ENCODE measurements around the gene NANP. TPM values are rescaled to one million over a fixed set of nuclear protein-coding genes. Genes with fewer than 3 reads are reported as not detected.
A peak's percentile ranks its signal among the peaks of the same experiment; 100 is the strongest.

Gene NANP
- total and polyA plus RNA-seq, 2 of the 13 experiments (the other 11 are each of a cell fraction or from before 2014, with no cell fraction given), result 8.9 to 21.5 TPM

DNA sequence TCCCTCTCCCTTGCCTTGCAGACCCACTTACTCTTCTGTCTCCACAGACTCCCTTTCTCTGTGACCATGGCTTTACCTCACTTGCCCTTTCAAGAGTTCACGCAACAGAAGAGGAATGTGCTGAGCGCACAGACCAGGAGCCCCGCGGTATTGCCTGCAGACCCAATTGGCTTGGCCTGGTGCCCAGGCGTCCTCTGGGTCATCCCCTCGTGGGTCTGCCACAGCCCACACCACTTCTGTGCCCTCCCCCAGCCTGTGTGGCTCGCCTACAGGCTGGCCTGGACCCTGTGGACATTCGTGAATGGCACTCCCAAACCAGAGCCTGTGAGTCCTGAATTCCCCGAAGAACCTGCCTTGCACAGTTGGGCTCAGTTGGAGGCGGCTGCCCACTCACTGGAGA, 23.2 kb downstream of the NANP start:
- 49% methylated on average over 10 of the region's 10 CpGs for WGBS (ENCODE audit: low lambda C conversion rate)
- Histone ChIP-seq H3K9ac (ENCODE audit: insufficient read depth, low read depth, low read length) (no peak overlapping the region), H3K27me3 (ENCODE audit: control insufficient read depth in 1 of 2, insufficient read depth in 2 of 2, low read length in 2 of 2) (no peaks in the 10 kb centered on the region), H3K27ac (ENCODE audit: extremely low read length, insufficient read depth, low read length) (no peak overlapping the region), H3K4me1 (ENCODE audit: insufficient read depth, low read length) (peaks cover 46% of the 10 kb centered on the region), H3K36me3 (replicated peaks in 1 of 2; ENCODE audit: control insufficient read depth in 1 of 2, insufficient read depth in 2 of 2, low read length in 2 of 2) (no peaks in the 10 kb centered on the region), H2AFZ (ENCODE audit: low read length) (no peak overlapping the region), H3K4me2 (ENCODE audit: low read depth, low read length) (peak overlapping the region; percentile 2; the same call in 1 of the 2 replicates), H3K9me3 (ENCODE audit: low read length) (no peaks in the 10 kb centered on the region), H3K4me3 (replicated peaks in 1 of 3; ENCODE audit: insufficient read depth in 1 of 3, low read depth in 2 of 3, low read length in 3 of 3) (no peak overlapping the region), H3K79me2 (ENCODE audit: insufficient read depth, low read length) (no peaks in the 10 kb centered on the region), H4K20me1 (ENCODE audit: insufficient read depth, low read length) (no peaks in the 10 kb centered on the region)
- peak; percentile 26 for FAIRE-seq
- ChIA-PET CTCF (ENCODE audit: low intra/inter-chr PET ratio, low total read pairs) (no interaction called here), POLR2A (no interaction called here)
- peak; percentile 59 for DNase-seq (ENCODE audit: low spot score)
- intact Hi-C loops (cut with micrococcal nuclease; ENCODE audit: unreplicated experiment) (no loop called here), in situ Hi-C loops (cut with HindIII; ENCODE audit: extremely low pct_ligation_motif_present, low pct_unique_long_range_greater_than_20kb) (no loop called here)
- ATAC-seq, result peak; percentile 49
- no TSS peak for BruUV-seq (replicated peaks)
- TF ChIP-seq ZNF572 (CRISPR knock-in tag; IDR thresholded peaks at IDR 0.05) (peak; percentile 47; the same call in 1 of the 2 replicates), ZNF253 (CRISPR knock-in tag; IDR thresholded peaks at IDR 0.05; ENCODE audit: borderline replicate concordance) (0 out of 2 replicates have a peak, but pooled peaks have one; percentile 31), RXRA (CRISPR knock-in tag; IDR thresholded peaks at IDR 0.05) (peak; percentile 74), ZNF30 (CRISPR knock-in tag; IDR thresholded peaks at IDR 0.05) (0 out of 2 replicates have a peak, but pooled peaks have one; percentile 53), ZFP36 (IDR thresholded peaks at IDR 0.05; ENCODE audit: borderline replicate concordance, low read depth, low read length, partially characterized antibody) (no peak), TRIM24 (CRISPR knock-in tag; IDR thresholded peaks at IDR 0.05) (0 out of 2 replicates have a peak, but pooled peaks have one; percentile 38), ZNF891 (CRISPR knock-in tag; IDR thresholded peaks at IDR 0.05) (no peak), ZNF160 (CRISPR knock-in tag; IDR thresholded peaks at IDR 0.05) (no peak), CENPT (CRISPR knock-in tag; IDR thresholded peaks at IDR 0.05; ENCODE audit: low read depth) (0 out of 2 replicates have a peak, but pooled peaks have one; percentile 45), MAFK (conservative IDR thresholded peaks at IDR 0.05 in 1 of 2, IDR thresholded peaks at IDR 0.05 in 1 of 2; ENCODE audit: low read length in 2 of 2) (peak; percentile 23 to 55; a peak in 2 of 4 replicates), ZNF567 (CRISPR knock-in tag; IDR thresholded peaks at IDR 0.05; ENCODE audit: borderline replicate concordance) (no peak)
- TF ChIP-seq, protein P1, sequence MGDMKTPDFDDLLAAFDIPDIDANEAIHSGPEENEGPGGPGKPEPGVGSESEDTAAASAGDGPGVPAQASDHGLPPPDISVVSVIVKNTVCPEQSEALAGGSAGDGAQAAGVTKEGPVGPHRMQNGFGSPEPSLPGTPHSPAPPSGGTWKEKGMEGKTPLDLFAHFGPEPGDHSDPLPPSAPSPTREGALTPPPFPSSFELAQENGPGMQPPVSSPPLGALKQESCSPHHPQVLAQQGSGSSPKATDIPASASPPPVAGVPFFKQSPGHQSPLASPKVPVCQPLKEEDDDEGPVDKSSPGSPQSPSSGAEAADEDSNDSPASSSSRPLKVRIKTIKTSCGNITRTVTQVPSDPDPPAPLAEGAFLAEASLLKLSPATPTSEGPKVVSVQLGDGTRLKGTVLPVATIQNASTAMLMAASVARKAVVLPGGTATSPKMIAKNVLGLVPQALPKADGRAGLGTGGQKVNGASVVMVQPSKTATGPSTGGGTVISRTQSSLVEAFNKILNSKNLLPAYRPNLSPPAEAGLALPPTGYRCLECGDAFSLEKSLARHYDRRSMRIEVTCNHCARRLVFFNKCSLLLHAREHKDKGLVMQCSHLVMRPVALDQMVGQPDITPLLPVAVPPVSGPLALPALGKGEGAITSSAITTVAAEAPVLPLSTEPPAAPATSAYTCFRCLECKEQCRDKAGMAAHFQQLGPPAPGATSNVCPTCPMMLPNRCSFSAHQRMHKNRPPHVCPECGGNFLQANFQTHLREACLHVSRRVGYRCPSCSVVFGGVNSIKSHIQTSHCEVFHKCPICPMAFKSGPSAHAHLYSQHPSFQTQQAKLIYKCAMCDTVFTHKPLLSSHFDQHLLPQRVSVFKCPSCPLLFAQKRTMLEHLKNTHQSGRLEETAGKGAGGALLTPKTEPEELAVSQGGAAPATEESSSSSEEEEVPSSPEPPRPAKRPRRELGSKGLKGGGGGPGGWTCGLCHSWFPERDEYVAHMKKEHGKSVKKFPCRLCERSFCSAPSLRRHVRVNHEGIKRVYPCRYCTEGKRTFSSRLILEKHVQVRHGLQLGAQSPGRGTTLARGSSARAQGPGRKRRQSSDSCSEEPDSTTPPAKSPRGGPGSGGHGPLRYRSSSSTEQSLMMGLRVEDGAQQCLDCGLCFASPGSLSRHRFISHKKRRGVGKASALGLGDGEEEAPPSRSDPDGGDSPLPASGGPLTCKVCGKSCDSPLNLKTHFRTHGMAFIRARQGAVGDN (CRISPR knock-in tag; IDR thresholded peaks at IDR 0.05), result peak; percentile 35
- TF ChIP-seq, protein P2, sequence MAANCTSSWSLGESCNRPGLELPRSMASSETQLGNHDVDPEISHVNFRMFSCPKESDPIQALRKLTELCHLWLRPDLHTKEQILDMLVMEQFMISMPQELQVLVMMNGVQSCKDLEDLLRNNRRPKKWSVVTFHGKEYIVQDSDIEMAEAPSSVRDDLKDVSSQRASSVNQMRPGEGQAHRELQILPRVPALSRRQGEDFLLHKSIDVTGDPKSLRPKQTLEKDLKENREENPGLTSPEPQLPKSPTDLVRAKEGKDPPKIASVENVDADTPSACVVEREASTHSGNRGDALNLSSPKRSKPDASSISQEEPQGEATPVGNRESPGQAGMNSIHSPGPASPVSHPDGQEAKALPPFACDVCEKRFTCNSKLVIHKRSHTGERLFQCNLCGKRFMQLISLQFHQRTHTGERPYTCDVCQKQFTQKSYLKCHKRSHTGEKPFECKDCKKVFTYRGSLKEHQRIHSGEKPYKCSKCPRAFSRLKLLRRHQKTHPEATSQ (CRISPR knock-in tag; IDR thresholded peaks at IDR 0.05; ENCODE audit: borderline replicate concordance), result 0 out of 2 replicates have a peak, but pooled peaks have one; percentile 29
- TF ChIP-seq, protein P3, sequence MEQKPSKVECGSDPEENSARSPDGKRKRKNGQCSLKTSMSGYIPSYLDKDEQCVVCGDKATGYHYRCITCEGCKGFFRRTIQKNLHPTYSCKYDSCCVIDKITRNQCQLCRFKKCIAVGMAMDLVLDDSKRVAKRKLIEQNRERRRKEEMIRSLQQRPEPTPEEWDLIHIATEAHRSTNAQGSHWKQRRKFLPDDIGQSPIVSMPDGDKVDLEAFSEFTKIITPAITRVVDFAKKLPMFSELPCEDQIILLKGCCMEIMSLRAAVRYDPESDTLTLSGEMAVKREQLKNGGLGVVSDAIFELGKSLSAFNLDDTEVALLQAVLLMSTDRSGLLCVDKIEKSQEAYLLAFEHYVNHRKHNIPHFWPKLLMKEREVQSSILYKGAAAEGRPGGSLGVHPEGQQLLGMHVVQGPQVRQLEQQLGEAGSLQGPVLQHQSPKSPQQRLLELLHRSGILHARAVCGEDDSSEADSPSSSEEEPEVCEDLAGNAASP (CRISPR knock-in tag; IDR thresholded peaks at IDR 0.05; ENCODE audit: borderline replicate concordance), result peak; percentile 67; the same call in 1 of the 2 replicates
- TF ChIP-seq, protein P4, sequence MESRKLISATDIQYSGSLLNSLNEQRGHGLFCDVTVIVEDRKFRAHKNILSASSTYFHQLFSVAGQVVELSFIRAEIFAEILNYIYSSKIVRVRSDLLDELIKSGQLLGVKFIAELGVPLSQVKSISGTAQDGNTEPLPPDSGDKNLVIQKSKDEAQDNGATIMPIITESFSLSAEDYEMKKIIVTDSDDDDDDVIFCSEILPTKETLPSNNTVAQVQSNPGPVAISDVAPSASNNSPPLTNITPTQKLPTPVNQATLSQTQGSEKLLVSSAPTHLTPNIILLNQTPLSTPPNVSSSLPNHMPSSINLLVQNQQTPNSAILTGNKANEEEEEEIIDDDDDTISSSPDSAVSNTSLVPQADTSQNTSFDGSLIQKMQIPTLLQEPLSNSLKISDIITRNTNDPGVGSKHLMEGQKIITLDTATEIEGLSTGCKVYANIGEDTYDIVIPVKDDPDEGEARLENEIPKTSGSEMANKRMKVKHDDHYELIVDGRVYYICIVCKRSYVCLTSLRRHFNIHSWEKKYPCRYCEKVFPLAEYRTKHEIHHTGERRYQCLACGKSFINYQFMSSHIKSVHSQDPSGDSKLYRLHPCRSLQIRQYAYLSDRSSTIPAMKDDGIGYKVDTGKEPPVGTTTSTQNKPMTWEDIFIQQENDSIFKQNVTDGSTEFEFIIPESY (CRISPR knock-in tag; IDR thresholded peaks at IDR 0.05), result peak; percentile 81; the same call in 1 of the 2 replicates

All from HepG2 (cell line).